Retinal pigment epithelial cell (primary cell): ENCODE results near the gene GRIN1.
A peak's percentile ranks its signal among the peaks of the same experiment; 100 is the strongest.

ENCODE experiments used
- DNase-seq: peaks from one replicate; pipeline ENCODE4 v3.0.0-alpha.2; 2010; ENCODE audit warnings: low read depth
- H3K4me3 ChIP-seq: 2 replicates; pipeline ENCODE4 v1.5.1; 2011; ENCODE audit warnings: mild to moderate bottlenecking, low read length, control low read depth, moderate library complexity
- TF ChIP-seq, protein P1 (sequence below): conservative IDR thresholded peaks from 2 replicates; pipeline ENCODE4 v1.5.1; 2011; ENCODE audit warnings: low read depth, low read length, control low read depth, inconsistent platforms

Gene GRIN1

DNA sequence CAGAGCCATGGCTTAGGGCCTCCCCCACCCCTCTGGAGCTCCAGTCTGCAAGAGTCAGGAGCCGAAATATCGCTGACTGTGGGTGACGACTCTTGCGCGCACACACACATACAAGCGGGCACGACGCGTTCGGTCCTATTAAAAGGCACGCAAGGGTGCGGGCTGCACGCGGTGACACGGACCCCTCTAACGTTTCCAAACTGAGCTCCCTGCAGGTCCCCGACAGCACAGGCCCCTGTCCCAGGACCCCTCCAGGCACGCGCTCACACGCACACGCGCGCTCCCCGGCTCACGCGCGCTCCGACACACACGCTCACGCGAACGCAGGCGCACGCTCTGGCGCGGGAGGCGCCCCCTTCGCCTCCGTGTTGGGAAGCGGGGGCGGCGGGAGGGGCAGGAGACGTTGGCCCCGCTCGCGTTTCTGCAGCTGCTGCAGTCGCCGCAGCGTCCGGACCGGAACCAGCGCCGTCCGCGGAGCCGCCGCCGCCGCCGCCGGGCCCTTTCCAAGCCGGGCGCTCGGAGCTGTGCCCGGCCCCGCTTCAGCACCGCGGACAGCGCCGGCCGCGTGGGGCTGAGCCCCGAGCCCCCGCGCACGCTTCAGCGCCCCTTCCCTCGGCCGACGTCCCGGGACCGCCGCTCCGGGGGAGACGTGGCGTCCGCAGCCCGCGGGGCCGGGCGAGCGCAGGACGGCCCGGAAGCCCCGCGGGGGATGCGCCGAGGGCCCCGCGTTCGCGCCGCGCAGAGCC, at the start of gene GRIN1:
Gene GRIN1 (plus strand): TSS at position 433 of the 746 bp plus-strand sequence. CDS start 333 bp downstream, outside the sequence.
- TF ChIP-seq, protein P1, sequence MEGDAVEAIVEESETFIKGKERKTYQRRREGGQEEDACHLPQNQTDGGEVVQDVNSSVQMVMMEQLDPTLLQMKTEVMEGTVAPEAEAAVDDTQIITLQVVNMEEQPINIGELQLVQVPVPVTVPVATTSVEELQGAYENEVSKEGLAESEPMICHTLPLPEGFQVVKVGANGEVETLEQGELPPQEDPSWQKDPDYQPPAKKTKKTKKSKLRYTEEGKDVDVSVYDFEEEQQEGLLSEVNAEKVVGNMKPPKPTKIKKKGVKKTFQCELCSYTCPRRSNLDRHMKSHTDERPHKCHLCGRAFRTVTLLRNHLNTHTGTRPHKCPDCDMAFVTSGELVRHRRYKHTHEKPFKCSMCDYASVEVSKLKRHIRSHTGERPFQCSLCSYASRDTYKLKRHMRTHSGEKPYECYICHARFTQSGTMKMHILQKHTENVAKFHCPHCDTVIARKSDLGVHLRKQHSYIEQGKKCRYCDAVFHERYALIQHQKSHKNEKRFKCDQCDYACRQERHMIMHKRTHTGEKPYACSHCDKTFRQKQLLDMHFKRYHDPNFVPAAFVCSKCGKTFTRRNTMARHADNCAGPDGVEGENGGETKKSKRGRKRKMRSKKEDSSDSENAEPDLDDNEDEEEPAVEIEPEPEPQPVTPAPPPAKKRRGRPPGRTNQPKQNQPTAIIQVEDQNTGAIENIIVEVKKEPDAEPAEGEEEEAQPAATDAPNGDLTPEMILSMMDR = no peak
- DNase-seq = no peak
- no peak within 1 kb of the TSS for H3K4me3 ChIP-seq

GRCh38 chr9:137089232-137089947, 49.6 kb upstream of the GRIN1 start:
- TF ChIP-seq, protein P1 = no peak
- no peak for DNase-seq
- no peak overlapping the region for H3K4me3 ChIP-seq

DNA sequence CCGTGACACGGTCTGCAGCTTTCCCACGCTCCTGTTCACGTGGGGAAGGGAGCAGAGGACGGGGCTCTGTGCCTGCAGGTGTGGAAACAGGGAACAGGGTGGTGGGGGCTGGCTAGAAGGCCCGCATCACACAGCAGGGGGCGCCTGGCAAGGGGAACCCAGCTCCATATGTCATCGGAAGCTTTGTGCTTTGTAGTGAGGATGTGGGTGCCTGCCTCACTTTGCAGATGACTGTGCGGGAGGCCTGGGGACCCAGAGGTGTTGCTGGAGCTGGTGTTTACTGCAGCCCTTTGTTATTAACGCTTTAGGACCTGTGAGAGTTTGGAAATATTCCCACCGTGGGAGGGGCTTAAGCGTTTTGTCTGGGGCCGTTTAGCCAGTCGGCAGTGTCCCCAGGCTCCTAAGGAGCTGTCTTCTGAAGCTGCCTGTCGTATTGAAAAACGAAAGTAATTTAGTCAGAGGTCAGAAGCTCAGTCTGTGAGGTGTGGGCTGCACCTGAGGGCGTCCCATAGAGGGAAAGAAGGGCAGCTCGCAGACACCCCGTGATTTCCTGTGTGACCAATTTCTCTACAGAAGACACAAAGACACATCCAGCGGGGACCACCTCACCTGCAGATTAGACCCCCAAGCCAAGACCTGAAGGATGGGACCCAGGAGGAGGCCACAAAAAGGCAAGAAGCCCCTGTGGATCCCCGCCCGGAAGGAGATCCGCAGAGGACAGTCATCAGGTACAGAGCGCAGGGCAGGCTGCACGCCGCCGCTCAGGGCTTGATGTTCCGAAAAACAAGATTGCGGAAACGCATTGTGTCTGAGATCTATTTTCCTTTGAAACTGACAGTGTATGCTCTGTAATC, 43.1 kb upstream of the GRIN1 start:
- no peak for DNase-seq
- TF ChIP-seq, protein P1 = peak; percentile 26
- no peak overlapping the region for H3K4me3 ChIP-seq

- no peak for DNase-seq
- no peak overlapping the region for H3K4me3 ChIP-seq
- TF ChIP-seq, protein P1 = no peak
Observed at GRCh38 chr9:137096785-137097546, 42.0 kb upstream of the GRIN1 start.

GRCh38 chr9:137097761-137098462, 41.0 kb upstream of the GRIN1 start:
- H3K4me3 ChIP-seq = no peak overlapping the region
- no peak for DNase-seq
- TF ChIP-seq, protein P1 = no peak

DNA sequence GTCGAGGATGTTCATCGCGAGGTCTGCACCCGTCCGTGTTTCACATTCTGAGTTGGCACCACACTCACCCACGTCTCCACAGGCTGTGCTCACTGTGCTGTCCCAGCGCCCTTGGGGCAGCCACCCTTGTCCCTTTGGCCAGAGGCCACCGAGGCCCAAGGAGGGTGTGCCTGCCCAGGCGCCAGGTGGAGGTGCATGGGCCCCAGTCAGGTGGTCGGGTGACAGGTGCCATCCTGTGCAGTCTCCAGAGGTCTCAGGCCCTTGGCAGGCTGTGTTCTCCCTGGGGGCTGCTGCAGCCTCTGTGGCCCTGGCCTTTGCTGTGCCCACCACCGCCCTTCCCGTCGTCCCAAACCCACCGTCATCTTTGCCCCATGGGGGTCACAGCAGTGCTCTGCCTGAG, 39.7 kb upstream of the GRIN1 start:
- TF ChIP-seq, protein P1 = no peak
- H3K4me3 ChIP-seq = no peak overlapping the region
- no peak for DNase-seq
